Endodermal cell (in vitro differentiated cells): ENCODE measurements around the gene FANK1. TPM values are rescaled to one million over a fixed set of nuclear protein-coding genes. Genes with fewer than 3 reads are reported as not detected.

Experiments used
- DNase-seq: peaks from one replicate; pipeline ENCODE4 v3.0.0-alpha.2; 2017
- H3K27ac ChIP-seq: 2 replicates; pipeline ENCODE4 v1.5.1; 2013; ENCODE audit warnings: mild to moderate bottlenecking, low read depth, low read length, moderate library complexity
- H3K27me3 ChIP-seq: 2 replicates; pipeline ENCODE4 v1.6.1; 2013; ENCODE audit warnings: mild to moderate bottlenecking, low read length, moderate library complexity; ENCODE audit not compliant: insufficient read depth, control insufficient read depth, poor library complexity, severe bottlenecking
- H3K36me3 ChIP-seq: 2 replicates; pipeline ENCODE4 v1.7.0; 2013; ENCODE audit warnings: mild to moderate bottlenecking, low read length, moderate library complexity; ENCODE audit not compliant: control insufficient read depth, insufficient read depth
- H3K4me1 ChIP-seq: one replicate; pipeline ENCODE4 v1.7.0; 2013; ENCODE audit warnings: low read length; ENCODE audit not compliant: control insufficient read depth, insufficient read depth
- H3K4me3 ChIP-seq: 2 replicates; pipeline ENCODE4 v1.5.1; 2013; ENCODE audit warnings: mild to moderate bottlenecking, low read length, moderate library complexity
- H3K9ac ChIP-seq: 2 replicates; pipeline ENCODE4 v1.6.1; 2013; ENCODE audit warnings: mild to moderate bottlenecking, low read length, moderate library complexity; ENCODE audit not compliant: poor library complexity, severe bottlenecking; ENCODE audit errors: extremely low read depth
- H3K9me3 ChIP-seq: 2 replicates; pipeline ENCODE4 v1.6.1; 2013; ENCODE audit warnings: mild to moderate bottlenecking, low read length, moderate library complexity; ENCODE audit not compliant: control insufficient read depth
- H3K27ac Mint-ChIP-seq: 2 replicates; pipeline ENCODE4 v1.8.0; 2020; ENCODE audit warnings: mixed read lengths
- H3K27me3 Mint-ChIP-seq: 2 replicates; pipeline ENCODE4 v1.8.0; 2021; ENCODE audit warnings: mild to moderate bottlenecking, mixed read lengths; ENCODE audit not compliant: insufficient read depth
- H3K36me3 Mint-ChIP-seq: 2 replicates; pipeline ENCODE4 v1.8.0; 2020; ENCODE audit warnings: low read depth, mixed read lengths
- H3K4me1 Mint-ChIP-seq: 2 replicates; pipeline ENCODE4 v1.8.0; 2020; ENCODE audit warnings: mixed read lengths
- H3K4me3 Mint-ChIP-seq: 2 replicates; pipeline ENCODE4 v1.8.0; 2020; ENCODE audit warnings: mild to moderate bottlenecking, moderate library complexity, mixed read lengths
- H3K9me3 Mint-ChIP-seq: 2 replicates; pipeline ENCODE4 v1.8.0; 2020; ENCODE audit warnings: mild to moderate bottlenecking, mixed read lengths
- CTCF ChIP-seq: fragments of 200-600 bp; sonication (generic); conservative IDR thresholded peaks from 2 replicates; pipeline ENCODE4 v1.5.0; 2021; ENCODE audit warnings: antibody characterized with exemption, mild to moderate bottlenecking
- WGBS, 2 experiments: methylation state at CpG; one replicate each; pipeline versions ENCODE4 v1.1.5 to v1.1.7; 2013; ENCODE audit warnings: missing lambda C conversion rate in 2 of 2, mixed read lengths in 1 of 2; ENCODE audit not compliant: insufficient coverage in 1 of 2, insufficient read length in 1 of 2; 5-methylcytosine and 5-hydroxymethylcytosine counted together
- total RNA-seq, 2 donors: library from RNA; stranded (reverse); fragmentation: NEBNext Ultra II Directional in 1 of 2; extraction: Animal tissue kit (Norgen Biotek cat#: 25700) in 1 of 2; gene quantifications; 2 replicates in 1 of 2; 3 replicates in 1 of 2; pipeline ENCODE4 v1.2.1, GENCODE V29; 2021

The FANK1 gene
- total RNA-seq, 2 donors from 2014 or later = 7.7 to 10.0 TPM

- no peaks in the 10 kb centered on the region for H3K36me3 Mint-ChIP-seq
- H3K9me3 Mint-ChIP-seq = no peaks in the 10 kb centered on the region
- no peak overlapping the region for H3K4me3 Mint-ChIP-seq
- no peaks in the 10 kb centered on the region for H3K4me1 ChIP-seq
- no peaks in the 10 kb centered on the region for H3K4me1 Mint-ChIP-seq
- WGBS, 2 experiments = 86 to 90% methylated on average over 12 to 13 of the region's 13 CpGs
- no peak overlapping the region for H3K27ac Mint-ChIP-seq
- no peak overlapping the region for H3K27ac ChIP-seq
- no peak for TF ChIP-seq CTCF
- no peak overlapping the region for H3K9ac ChIP-seq
- H3K27me3 ChIP-seq = no peaks in the 10 kb centered on the region
- no peak overlapping the region for H3K4me3 ChIP-seq
- H3K9me3 ChIP-seq = no peaks in the 10 kb centered on the region
- DNase-seq = no peak
- H3K27me3 Mint-ChIP-seq = peaks cover 6% of the 10 kb centered on the region
- H3K36me3 ChIP-seq = no peaks in the 10 kb centered on the region
These were observed 153.7 kb downstream of the FANK1 start for GRCh38 chr10:126049759-126050700.

GRCh38 chr10:126052171-126052570, 155.8 kb downstream of the FANK1 start:
- no peaks in the 10 kb centered on the region for H3K9me3 Mint-ChIP-seq
- Histone ChIP-seq H3K9ac (no peak overlapping the region), H3K27ac (no peak overlapping the region), H3K9me3 (no peaks in the 10 kb centered on the region), H3K36me3 (no peaks in the 10 kb centered on the region), H3K27me3 (no peaks in the 10 kb centered on the region), H3K4me1 (no peaks in the 10 kb centered on the region), H3K4me3 (no peak overlapping the region)
- H3K27ac Mint-ChIP-seq = no peak overlapping the region
- no peaks in the 10 kb centered on the region for H3K36me3 Mint-ChIP-seq
- DNase-seq = no peak
- 81 to 89% methylated on average over 1 of the region's 2 CpGs for WGBS, 2 experiments
- H3K27me3 Mint-ChIP-seq = peaks cover 7% of the 10 kb centered on the region
- no peak overlapping the region for H3K4me3 Mint-ChIP-seq
- TF ChIP-seq CTCF = no peak
- H3K4me1 Mint-ChIP-seq = no peaks in the 10 kb centered on the region

- Mint-ChIP-seq H3K9me3 (no peaks in the 10 kb centered on the region), H3K36me3 (no peaks in the 10 kb centered on the region), H3K4me3 (no peak overlapping the region), H3K4me1 (no peaks in the 10 kb centered on the region), H3K27ac (no peak overlapping the region), H3K27me3 (peaks cover 7% of the 10 kb centered on the region)
- TF ChIP-seq CTCF = no peak
- Histone ChIP-seq H3K36me3 (no peaks in the 10 kb centered on the region), H3K9ac (no peak overlapping the region), H3K27me3 (no peaks in the 10 kb centered on the region), H3K4me1 (no peaks in the 10 kb centered on the region), H3K27ac (no peak overlapping the region), H3K4me3 (no peak overlapping the region), H3K9me3 (no peaks in the 10 kb centered on the region)
- no peak for DNase-seq
- WGBS, 2 experiments = 95 to 97% methylated on average over 6 of the region's 6 CpGs
These were observed 157.8 kb downstream of the FANK1 start for GRCh38 chr10:126054191-126054590.
